Measurements from ENCODE around the gene DISP3.

Gene DISP3

GRCh38 chr1:11537854-11538591, 59.1 kb downstream of the DISP3 start:
- Histone ChIP-seq H3K27me3 (ENCODE audit: control insufficient read depth in 3 of 3, insufficient read depth in 3 of 3, low read depth in 1 of 3, low read length in 3 of 3) (peaks cover 0 to 18% (median 0%) of the 10 kb centered on the region in 3 experiments), H4K8ac (ENCODE audit: low read depth, low read length) (no peak overlapping the region), H3K36me3 (replicated peaks in 1 of 2; ENCODE audit: control insufficient read depth in 2 of 2, insufficient read depth in 2 of 2, low read length in 2 of 2) (no peaks in the 10 kb centered on the region), H3K14ac (ENCODE audit: low read length) (no peak overlapping the region), H2BK12ac (ENCODE audit: low read length) (no peak overlapping the region), H2BK5ac (ENCODE audit: low read length) (no peak overlapping the region), H4K91ac (ENCODE audit: low read depth, low read length, poor library complexity) (no peak overlapping the region), H3K79me1 (ENCODE audit: low read depth, low read length) (no peaks in the 10 kb centered on the region), H3K4ac (ENCODE audit: low read length) (no peak overlapping the region), H3K27ac (replicated peaks; ENCODE audit: low read length) (no peak overlapping the region), H3K23ac (ENCODE audit: low read depth, low read length, poor library complexity) (no peak overlapping the region), H2AK5ac (ENCODE audit: low read depth, low read length) (no peak overlapping the region), H2BK120ac (ENCODE audit: low read depth, low read length) (no peak overlapping the region), H2AFZ (ENCODE audit: low read length) (no peak overlapping the region), H3K9me3 (replicated peaks in 1 of 2; ENCODE audit: control insufficient read depth in 2 of 2, insufficient read depth in 1 of 2, low read depth in 1 of 2, low read length in 2 of 2) (no peaks in the 10 kb centered on the region), H3K4me3 (ENCODE audit: low read length in 2 of 2) (no peak overlapping the region), H3K4me1 (ENCODE audit: control insufficient read depth in 2 of 2, insufficient read depth in 1 of 2, low read depth in 1 of 2, low read length in 2 of 2) (peaks cover 0 to 3% of the 10 kb centered on the region in 2 donors), H3K4me2 (ENCODE audit: insufficient read depth, low read length, poor library complexity, severe bottlenecking) (no peak overlapping the region), H2BK15ac (ENCODE audit: low read length) (no peak overlapping the region), H3K18ac (ENCODE audit: low read length) (no peak overlapping the region), H3K9ac (ENCODE audit: low read depth, low read length, poor library complexity) (no peak overlapping the region)
- WGBS, 2 donors (ENCODE audit: extremely low coverage in 2 of 2, insufficient read length in 2 of 2, insufficient replicate concordance in 1 of 2) = no CpG with 5 or more reads among the region's 14 CpGs
- no peak for DNase-seq (ENCODE audit: low spot score)

GRCh38 chr1:11538886-11539285, 59.9 kb downstream of the DISP3 start:
- Histone ChIP-seq H3K4ac (ENCODE audit: low read length) (no peak overlapping the region), H2AK5ac (ENCODE audit: low read depth, low read length) (no peak overlapping the region), H3K9ac (ENCODE audit: low read depth, low read length, poor library complexity) (no peak overlapping the region), H3K4me2 (ENCODE audit: insufficient read depth, low read length, poor library complexity, severe bottlenecking) (no peak overlapping the region), H3K18ac (ENCODE audit: low read length) (no peak overlapping the region), H2AFZ (ENCODE audit: low read length) (no peak overlapping the region), H3K36me3 (replicated peaks in 1 of 2; ENCODE audit: control insufficient read depth in 2 of 2, insufficient read depth in 2 of 2, low read length in 2 of 2) (no peaks in the 10 kb centered on the region), H2BK15ac (ENCODE audit: low read length) (no peak overlapping the region), H3K23ac (ENCODE audit: low read depth, low read length, poor library complexity) (no peak overlapping the region), H3K27me3 (ENCODE audit: control insufficient read depth in 3 of 3, insufficient read depth in 3 of 3, low read depth in 1 of 3, low read length in 3 of 3) (peaks cover 0 to 23% (median 0%) of the 10 kb centered on the region in 3 experiments), H3K79me1 (ENCODE audit: low read depth, low read length) (no peaks in the 10 kb centered on the region), H2BK5ac (ENCODE audit: low read length) (no peak overlapping the region), H4K91ac (ENCODE audit: low read depth, low read length, poor library complexity) (no peak overlapping the region), H3K9me3 (replicated peaks in 1 of 2; ENCODE audit: control insufficient read depth in 2 of 2, insufficient read depth in 1 of 2, low read depth in 1 of 2, low read length in 2 of 2) (no peaks in the 10 kb centered on the region), H2BK12ac (ENCODE audit: low read length) (no peak overlapping the region), H3K4me1 (ENCODE audit: control insufficient read depth in 2 of 2, insufficient read depth in 1 of 2, low read depth in 1 of 2, low read length in 2 of 2) (peaks cover 0 to 3% of the 10 kb centered on the region in 2 donors), H3K4me3 (ENCODE audit: low read length in 2 of 2) (no peak overlapping the region), H4K8ac (ENCODE audit: low read depth, low read length) (no peak overlapping the region), H3K27ac (replicated peaks; ENCODE audit: low read length) (no peak overlapping the region), H2BK120ac (ENCODE audit: low read depth, low read length) (no peak overlapping the region), H3K14ac (ENCODE audit: low read length) (no peak overlapping the region)
- no peak for DNase-seq (ENCODE audit: low spot score)
- WGBS, 2 donors (ENCODE audit: extremely low coverage in 2 of 2, insufficient read length in 2 of 2, insufficient replicate concordance in 1 of 2) = no CpG with 5 or more reads among the region's 9 CpGs

- Histone ChIP-seq H2AK5ac (ENCODE audit: low read depth, low read length) (no peak overlapping the region), H2BK12ac (ENCODE audit: low read length) (no peak overlapping the region), H3K27ac (replicated peaks; ENCODE audit: low read length) (no peak overlapping the region), H2BK15ac (ENCODE audit: low read length) (no peak overlapping the region), H3K36me3 (replicated peaks in 1 of 2; ENCODE audit: control insufficient read depth in 2 of 2, insufficient read depth in 2 of 2, low read length in 2 of 2) (no peaks in the 10 kb centered on the region), H3K4ac (ENCODE audit: low read length) (no peak overlapping the region), H3K4me3 (ENCODE audit: low read length in 2 of 2) (no peak overlapping the region), H3K27me3 (ENCODE audit: control insufficient read depth in 3 of 3, insufficient read depth in 3 of 3, low read depth in 1 of 3, low read length in 3 of 3) (peaks cover 0 to 23% (median 0%) of the 10 kb centered on the region in 3 experiments), H3K14ac (ENCODE audit: low read length) (peak overlapping the region; percentile 11), H3K18ac (ENCODE audit: low read length) (peak overlapping the region; percentile 6), H3K9ac (ENCODE audit: low read depth, low read length, poor library complexity) (peak overlapping the region; percentile 14), H3K4me2 (ENCODE audit: insufficient read depth, low read length, poor library complexity, severe bottlenecking) (no peak overlapping the region), H4K8ac (ENCODE audit: low read depth, low read length) (no peak overlapping the region), H3K4me1 (ENCODE audit: control insufficient read depth in 2 of 2, insufficient read depth in 1 of 2, low read depth in 1 of 2, low read length in 2 of 2) (peaks cover 0 to 2% of the 10 kb centered on the region in 2 donors), H3K9me3 (replicated peaks in 1 of 2; ENCODE audit: control insufficient read depth in 2 of 2, insufficient read depth in 1 of 2, low read depth in 1 of 2, low read length in 2 of 2) (no peaks in the 10 kb centered on the region), H3K23ac (ENCODE audit: low read depth, low read length, poor library complexity) (peak overlapping the region; percentile 25), H3K79me1 (ENCODE audit: low read depth, low read length) (no peaks in the 10 kb centered on the region), H4K91ac (ENCODE audit: low read depth, low read length, poor library complexity) (peak overlapping the region; percentile 19), H2BK5ac (ENCODE audit: low read length) (no peak overlapping the region), H2AFZ (ENCODE audit: low read length) (no peak overlapping the region), H2BK120ac (ENCODE audit: low read depth, low read length) (no peak overlapping the region)
- no CpG with 5 or more reads among the region's 18 CpGs for WGBS, 2 donors (ENCODE audit: extremely low coverage in 2 of 2, insufficient read length in 2 of 2, insufficient replicate concordance in 1 of 2)
- no peak for DNase-seq (ENCODE audit: low spot score)
Observed at GRCh38 chr1:11539850-11540772, 61.2 kb downstream of the DISP3 start.

- no peaks in the 10 kb centered on the region for H3K9me3 ChIP-seq (replicated peaks in 1 of 2; ENCODE audit: control insufficient read depth in 2 of 2, insufficient read depth in 1 of 2, low read depth in 1 of 2, low read length in 2 of 2)
- no peak overlapping the region for H3K4me2 ChIP-seq (ENCODE audit: insufficient read depth, low read length, poor library complexity, severe bottlenecking)
- H3K27me3 ChIP-seq (ENCODE audit: control insufficient read depth in 3 of 3, insufficient read depth in 3 of 3, low read depth in 1 of 3, low read length in 3 of 3) = peaks cover 0 to 29% (median under 1%) of the 10 kb centered on the region in 3 experiments
- WGBS, 2 donors (ENCODE audit: extremely low coverage in 2 of 2, insufficient read length in 2 of 2, insufficient replicate concordance in 1 of 2) = no CpG with 5 or more reads among the region's 12 CpGs
- H3K4ac ChIP-seq (ENCODE audit: low read length) = no peak overlapping the region
- H2BK12ac ChIP-seq (ENCODE audit: low read length) = no peak overlapping the region
- H2BK120ac ChIP-seq (ENCODE audit: low read depth, low read length) = no peak overlapping the region
- no peaks in the 10 kb centered on the region for H3K79me1 ChIP-seq (ENCODE audit: low read depth, low read length)
- H3K36me3 ChIP-seq (replicated peaks in 1 of 2; ENCODE audit: control insufficient read depth in 2 of 2, insufficient read depth in 2 of 2, low read length in 2 of 2) = no peaks in the 10 kb centered on the region
- H3K4me3 ChIP-seq (ENCODE audit: low read length in 2 of 2) = no peak overlapping the region
- peaks cover 0 to 2% of the 10 kb centered on the region in 2 donors for H3K4me1 ChIP-seq (ENCODE audit: control insufficient read depth in 2 of 2, insufficient read depth in 1 of 2, low read depth in 1 of 2, low read length in 2 of 2)
- no peak overlapping the region for H3K9ac ChIP-seq (ENCODE audit: low read depth, low read length, poor library complexity)
- H4K8ac ChIP-seq (ENCODE audit: low read depth, low read length) = no peak overlapping the region
- no peak overlapping the region for H2BK5ac ChIP-seq (ENCODE audit: low read length)
- DNase-seq (ENCODE audit: low spot score) = no peak
- no peak overlapping the region for H4K91ac ChIP-seq (ENCODE audit: low read depth, low read length, poor library complexity)
- H3K23ac ChIP-seq (ENCODE audit: low read depth, low read length, poor library complexity) = no peak overlapping the region
- H2BK15ac ChIP-seq (ENCODE audit: low read length) = no peak overlapping the region
- no peak overlapping the region for H3K18ac ChIP-seq (ENCODE audit: low read length)
- H3K27ac ChIP-seq (replicated peaks; ENCODE audit: low read length) = no peak overlapping the region
- no peak overlapping the region for H2AK5ac ChIP-seq (ENCODE audit: low read depth, low read length)
- no peak overlapping the region for H2AFZ ChIP-seq (ENCODE audit: low read length)
- H3K14ac ChIP-seq (ENCODE audit: low read length) = no peak overlapping the region
Observed at GRCh38 chr1:11540773-11541160, 61.8 kb downstream of the DISP3 start.
